Panc1 (cell line): ENCODE data around the gene NIT2. TPM values are rescaled to one million over a fixed set of nuclear protein-coding genes. Genes with fewer than 3 reads are reported as not detected.
"Not testable (repeated sequence)": the region's sequence is repeated elsewhere in the genome, so short reads cannot be mapped to it uniquely, and the experiment has no call there.

Experiments used
- ATAC-seq: fragments of 200-7000 bp; cut with Tn5 transposase; 2 replicates; pipeline ENCODE4 v1.9.1; 2020; ENCODE audit warnings: mild to moderate bottlenecking, moderate library complexity
- BruUV-seq: library from RNA; stranded (reverse); fragments of 400-500 nt; replicated peaks from 2 replicates; lab custom pipeline; 2021; lab: Mats Ljungman, UMichigan
- CTCF ChIA-PET: fragments of 300-600 bp; sonication (Branson Sonifier 250); formaldehyde crosslinking; loops from one replicate; lab custom pipeline; 2022; ENCODE audit warnings: antibody characterized with exemption; lab: Charles Lee
- POLR2A ChIA-PET: fragments of 300-600 bp; sonication (Branson Sonifier 250); formaldehyde crosslinking; loops from one replicate; lab custom pipeline; 2022; ENCODE audit warnings: antibody characterized with exemption; lab: Charles Lee
- DNase-seq: peaks from one replicate; pipeline ENCODE4 v3.0.0-alpha.2; 2010; ENCODE audit warnings: low read depth, low spot score
- H3K27ac ChIP-seq: 2 replicates; pipeline ENCODE4 v1.5.1; 2011; ENCODE audit warnings: mild to moderate bottlenecking, low read length, inconsistent platforms
- H3K27me3 ChIP-seq: fragments of 200-500 bp; sonication (Bioruptor generic); 2 replicates; pipeline ENCODE4 v1.6.0; 2014; ENCODE audit warnings: low read length, inconsistent platforms; ENCODE audit not compliant: control insufficient read depth, insufficient read depth
- H3K36me3 ChIP-seq: fragments of 200-500 bp; sonication (Bioruptor generic); 2 replicates; pipeline ENCODE4 v1.5.1; 2014; ENCODE audit warnings: inconsistent platforms, mild to moderate bottlenecking, low read length, moderate library complexity; ENCODE audit not compliant: control insufficient read depth, insufficient read depth
- H3K4me1 ChIP-seq: 2 replicates; pipeline ENCODE4 v1.5.1; 2011; ENCODE audit warnings: inconsistent platforms, mild to moderate bottlenecking, low read length, moderate library complexity; ENCODE audit not compliant: control insufficient read depth, insufficient read depth
- H3K4me3 ChIP-seq, 2 experiments: 2 replicates each; pipeline ENCODE4 v1.5.1; 2011 to 2012; ENCODE audit warnings: low read depth in 2 of 2, low read length in 2 of 2, mild to moderate bottlenecking in 2 of 2, inconsistent platforms in 1 of 2, moderate library complexity in 1 of 2
- H3K9me3 ChIP-seq: fragments of 200-500 bp; sonication (Bioruptor generic); 2 replicates; pipeline ENCODE4 v1.5.1; 2014; ENCODE audit warnings: low read depth, mild to moderate bottlenecking, inconsistent platforms, low read length, moderate library complexity; ENCODE audit not compliant: control insufficient read depth, insufficient read depth
- CTCF ChIP-seq: fragments of 450-650 bp; IDR thresholded peaks from 2 replicates; pipeline ENCODE4 v1.5.1; 2017; ENCODE audit warnings: mild to moderate bottlenecking
- POLR2AphosphoS5 ChIP-seq: IDR thresholded peaks from 2 replicates; pipeline ENCODE4 v1.6.1; 2012; ENCODE audit warnings: mild to moderate bottlenecking, low read depth, low read length, moderate library complexity
- REST ChIP-seq, 2 experiments: IDR thresholded peaks; 2 replicates each; pipeline ENCODE4 v1.6.1; 2011 to 2012; ENCODE audit warnings: low read depth in 2 of 2, control low read depth in 1 of 2, low read length in 1 of 2, mild to moderate bottlenecking in 1 of 2, moderate library complexity in 1 of 2; ENCODE audit not compliant: insufficient read depth in 1 of 2
- SIN3A ChIP-seq: IDR thresholded peaks from 2 replicates; pipeline ENCODE4 v1.6.1; 2012; ENCODE audit warnings: low read depth, mild to moderate bottlenecking, low read length, moderate library complexity, borderline replicate concordance; ENCODE audit not compliant: insufficient read depth
- TCF7L2 ChIP-seq: IDR thresholded peaks from 2 replicates; pipeline ENCODE4 v1.6.1; 2011; ENCODE audit warnings: mild to moderate bottlenecking, low read depth, low read length, inconsistent platforms
- in situ Hi-C: cut with HindIII; loops from 2 replicates; pipeline ENCODE4 v1.10.0; 2016; ENCODE audit warnings: low sequenced_read_pairs, low pct_unique_long_range_greater_than_20kb
- intact Hi-C: fragments of 100-400 bp; cut with micrococcal nuclease; formaldehyde crosslinking; loops from one replicate; pipeline ENCODE4 v1.10.0; 2022; ENCODE audit not compliant: unreplicated experiment
- total RNA-seq: library from RNA; stranded (reverse); gene quantifications from one replicate; pipeline ENCODE4 v1.2.1, GENCODE V29; 2021; ENCODE audit not compliant: unreplicated experiment

NIT2 gene
- total RNA-seq, 1 experiment from 2014 or later, result 97.2 TPM

- DNase-seq (no peak), ATAC-seq (peak; percentile 40)
- in situ Hi-C loops (no loop called here), intact Hi-C loops (loop anchor here (10.0 kb wide), 1 partner anchor 59 kb away; no protein-coding TSS in a partner anchor)
- no peaks in the 10 kb centered on the region for H3K9me3 ChIP-seq
- peaks cover 10% of the 10 kb centered on the region for H3K4me1 ChIP-seq
- no peaks in the 10 kb centered on the region for H3K27me3 ChIP-seq
- CTCF ChIA-PET, result interaction anchor here (0.6 to 0.7 kb wide), 3 partner anchors 17 to 300 kb away, joined by 3 to 7 read pairs (median 4); no protein-coding TSS in a partner anchor
- no TSS peak for BruUV-seq
- H3K4me3 ChIP-seq, result peak overlapping the region; percentile 70 to 78
- no peaks in the 10 kb centered on the region for H3K36me3 ChIP-seq
- H3K27ac ChIP-seq, result peak overlapping the region; percentile 91
- POLR2A ChIA-PET, result interaction anchor here (0.6 to 1.1 kb wide), 2 partner anchors 35 to 67 kb away, joined by 3 read pairs; partner anchors contain the start of genes LNP1 and TOMM70
- no peak for TF ChIP-seq CTCF
- no peak for TF ChIP-seq TCF7L2
- no peak for TF ChIP-seq REST (IDR thresholded peaks at IDR 0.05; ENCODE audit: insufficient read depth in 1 of 2, low read depth in 2 of 2, low read length in 1 of 2)
- no peak for TF ChIP-seq POLR2AphosphoS5
- TF ChIP-seq SIN3A, result no peak
These were observed 528 bp upstream of the NIT2 start for GRCh38 chr3:100333970-100334487.

- Histone ChIP-seq H3K4me3 (peak overlapping the region; percentile 70 to 78), H3K36me3 (peaks cover 2% of the 10 kb centered on the region), H3K9me3 (no peaks in the 10 kb centered on the region), H3K4me1 (peaks cover 10% of the 10 kb centered on the region), H3K27ac (peak overlapping the region; percentile 94), H3K27me3 (no peaks in the 10 kb centered on the region)
- ChIA-PET POLR2A (interaction anchor here (0.6 kb wide), 1 partner anchor 142 kb away, joined by 3 read pairs; no protein-coding TSS in a partner anchor), CTCF (interaction anchor here (0.8 kb wide), 1 partner anchor 127 kb away, joined by 6 read pairs; no protein-coding TSS in a partner anchor)
- in situ Hi-C loops (no loop called here), intact Hi-C loops (loop anchor here (10.0 kb wide), 1 partner anchor 61 kb away; no protein-coding TSS in a partner anchor)
- DNase-seq (no peak), ATAC-seq (peak; percentile 15; the same call in 1 of the 2 replicates)
- TF ChIP-seq CTCF (no peak), REST (IDR thresholded peaks at IDR 0.05; ENCODE audit: insufficient read depth in 1 of 2, low read depth in 2 of 2, low read length in 1 of 2) (no peak), POLR2AphosphoS5 (no peak), TCF7L2 (no peak), SIN3A (no peak)
- no TSS peak for BruUV-seq
These were observed 877 bp downstream of the NIT2 start for GRCh38 chr3:100335434-100335833.

GRCh38 chr3:100336229-100336628, 1.7 kb downstream of the NIT2 start:
- CTCF ChIA-PET, result interaction anchor here (0.8 kb wide), 1 partner anchor 127 kb away, joined by 6 read pairs; no protein-coding TSS in a partner anchor
- H3K4me1 ChIP-seq, in situ Hi-C loops, H3K27me3 ChIP-seq, BruUV-seq, H3K36me3 ChIP-seq, DNase-seq, H3K4me3 ChIP-seq, ATAC-seq, POLR2A ChIA-PET, H3K9me3 ChIP-seq: not testable (repeated sequence)
- intact Hi-C loops, result loop anchor here (10.0 kb wide), 1 partner anchor 61 kb away; no protein-coding TSS in a partner anchor
- 0 out of 2 replicates have a peak overlapping the region, but pooled peaks have one; percentile 94 for H3K27ac ChIP-seq
